ENCODE measurements around the gene MADCAM1.
"Not testable (repeated sequence)": the region's sequence is repeated elsewhere in the genome, so short reads cannot be mapped to it uniquely, and the experiment has no call there.

MADCAM1 gene

DNA sequence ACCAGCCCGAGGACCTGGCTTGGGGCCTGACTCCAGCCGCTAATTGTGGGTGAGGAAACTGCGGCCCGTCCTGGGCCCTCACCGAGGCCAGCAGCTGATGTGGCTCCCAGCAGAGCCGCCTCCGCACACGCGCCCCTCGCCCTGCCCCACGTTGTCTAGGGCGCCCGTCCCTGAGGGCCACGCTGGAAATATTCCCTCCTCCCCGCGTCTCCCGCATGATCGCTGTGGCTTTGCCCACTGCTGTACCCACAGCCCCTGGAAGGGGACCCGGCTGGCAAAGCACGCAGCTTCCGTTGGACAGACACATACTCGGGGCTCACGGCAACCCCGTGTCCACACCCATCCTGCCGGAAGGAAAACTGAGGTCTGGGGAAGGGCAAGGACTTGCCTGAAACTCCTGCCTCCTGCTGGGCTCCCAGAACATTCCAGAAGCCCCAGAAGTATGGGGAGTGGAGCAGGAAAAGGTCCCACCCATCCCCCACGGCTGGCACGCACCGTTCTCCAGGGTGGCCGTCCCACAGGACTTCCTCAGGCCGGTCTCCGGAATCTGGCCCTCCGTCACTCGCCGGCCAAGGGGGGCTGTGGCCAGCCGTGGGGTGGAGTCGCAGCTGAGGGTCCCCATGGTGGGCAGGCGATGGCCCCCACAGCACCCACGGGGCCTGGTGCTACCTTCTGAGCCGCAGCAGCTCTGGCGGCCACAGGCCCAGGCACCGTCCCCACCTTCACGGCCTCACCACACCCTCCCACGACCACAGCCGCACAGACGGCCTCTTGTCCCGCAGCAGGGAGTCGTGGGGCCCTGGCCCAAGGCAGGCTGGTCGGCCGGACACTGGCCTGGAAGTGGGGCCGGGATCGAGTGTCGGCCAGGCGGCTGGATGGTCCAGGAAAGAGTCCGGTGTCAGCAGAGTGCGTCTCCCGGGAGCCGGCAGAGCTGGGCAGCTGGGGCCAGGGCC, 21.9 kb upstream of the MADCAM1 start:
- DNase-seq (ENCODE audit: low read depth), result no peak
- TF ChIP-seq, protein P1, sequence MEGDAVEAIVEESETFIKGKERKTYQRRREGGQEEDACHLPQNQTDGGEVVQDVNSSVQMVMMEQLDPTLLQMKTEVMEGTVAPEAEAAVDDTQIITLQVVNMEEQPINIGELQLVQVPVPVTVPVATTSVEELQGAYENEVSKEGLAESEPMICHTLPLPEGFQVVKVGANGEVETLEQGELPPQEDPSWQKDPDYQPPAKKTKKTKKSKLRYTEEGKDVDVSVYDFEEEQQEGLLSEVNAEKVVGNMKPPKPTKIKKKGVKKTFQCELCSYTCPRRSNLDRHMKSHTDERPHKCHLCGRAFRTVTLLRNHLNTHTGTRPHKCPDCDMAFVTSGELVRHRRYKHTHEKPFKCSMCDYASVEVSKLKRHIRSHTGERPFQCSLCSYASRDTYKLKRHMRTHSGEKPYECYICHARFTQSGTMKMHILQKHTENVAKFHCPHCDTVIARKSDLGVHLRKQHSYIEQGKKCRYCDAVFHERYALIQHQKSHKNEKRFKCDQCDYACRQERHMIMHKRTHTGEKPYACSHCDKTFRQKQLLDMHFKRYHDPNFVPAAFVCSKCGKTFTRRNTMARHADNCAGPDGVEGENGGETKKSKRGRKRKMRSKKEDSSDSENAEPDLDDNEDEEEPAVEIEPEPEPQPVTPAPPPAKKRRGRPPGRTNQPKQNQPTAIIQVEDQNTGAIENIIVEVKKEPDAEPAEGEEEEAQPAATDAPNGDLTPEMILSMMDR (conservative IDR thresholded peaks at IDR 0.05; ENCODE audit: control insufficient read depth, insufficient read depth, low read depth, low read length), result no peak
- H3K4me3 ChIP-seq (ENCODE audit: control insufficient read depth, low read depth, low read length), result no peak overlapping the region

GRCh38 chr19:475360-475759, 20.9 kb upstream of the MADCAM1 start:
- H3K4me3 ChIP-seq (ENCODE audit: control insufficient read depth, low read depth, low read length), result no peak overlapping the region
- TF ChIP-seq, protein P1 (conservative IDR thresholded peaks at IDR 0.05; ENCODE audit: control insufficient read depth, insufficient read depth, low read depth, low read length), result no peak
- DNase-seq (ENCODE audit: low read depth), result no peak

- TF ChIP-seq, protein P1 (conservative IDR thresholded peaks at IDR 0.05; ENCODE audit: control insufficient read depth, insufficient read depth, low read depth, low read length), result no peak
- no peak for DNase-seq (ENCODE audit: low read depth)
- no peak overlapping the region for H3K4me3 ChIP-seq (ENCODE audit: control insufficient read depth, low read depth, low read length)
These were observed 17.9 kb upstream of the MADCAM1 start for GRCh38 chr19:478236-478903.

- H3K4me3 ChIP-seq (ENCODE audit: control insufficient read depth, low read depth, low read length), result no peak overlapping the region
- TF ChIP-seq, protein P1 (conservative IDR thresholded peaks at IDR 0.05; ENCODE audit: control insufficient read depth, insufficient read depth, low read depth, low read length), result no peak
- no peak for DNase-seq (ENCODE audit: low read depth)
These were observed 17.3 kb upstream of the MADCAM1 start for GRCh38 chr19:478976-479375.

- H3K4me3 ChIP-seq (ENCODE audit: control insufficient read depth, low read depth, low read length), result no peak overlapping the region
- TF ChIP-seq, protein P1 (conservative IDR thresholded peaks at IDR 0.05; ENCODE audit: control insufficient read depth, insufficient read depth, low read depth, low read length), result peak; percentile 38
- peak; percentile 55 for DNase-seq (ENCODE audit: low read depth)
These were observed 16.1 kb upstream of the MADCAM1 start for GRCh38 chr19:480016-480855.

DNA sequence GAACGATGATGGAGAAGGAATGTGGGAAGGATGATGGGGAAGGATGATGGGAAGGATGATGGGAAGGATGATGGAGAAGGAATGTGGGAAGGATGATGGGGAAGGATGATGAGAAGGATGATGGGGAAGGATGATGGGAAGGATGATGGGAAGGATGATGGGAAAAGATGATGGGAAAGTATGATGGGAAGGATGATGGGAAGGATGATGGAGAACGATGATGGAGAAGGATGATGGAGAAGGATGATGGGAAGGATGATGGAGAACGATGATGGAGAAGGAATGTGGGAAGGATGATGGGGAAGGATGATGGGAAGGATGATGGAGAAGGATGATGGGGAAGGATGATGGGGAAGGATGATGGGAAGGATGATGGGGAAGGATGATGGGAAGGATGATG, 15.2 kb upstream of the MADCAM1 start:
- not testable (repeated sequence) for DNase-seq (ENCODE audit: low read depth); H3K4me3 ChIP-seq (ENCODE audit: control insufficient read depth, low read depth, low read length)
